HepG2 (cell line): ENCODE measurements around the gene FRK. TPM values are rescaled to one million over a fixed set of nuclear protein-coding genes. Genes with fewer than 3 reads are reported as not detected.

ENCODE experiments used
- ATAC-seq: fragments of 200-7000 bp; cut with Tn5 transposase; 3 replicates; pipeline ENCODE4 v1.9.1; 2020; ENCODE audit warnings: mild to moderate bottlenecking, moderate library complexity
- BruUV-seq: library from RNA; stranded (reverse); fragments of 400-500 nt; replicated peaks from 2 replicates; lab custom pipeline; 2021; lab: Mats Ljungman, UMichigan
- CTCF ChIA-PET: fragments of 300-600 bp; formaldehyde crosslinking; extraction: SDS; loops from one replicate; lab custom pipeline; 2021; ENCODE audit warnings: low total read pairs, inconsistent platforms, low intra/inter-chr PET ratio; lab: Yijun Ruan, JAX
- POLR2A ChIA-PET: fragments of 350-600 bp; sonication (Branson Sonifier 250); formaldehyde crosslinking; loops from one replicate; lab custom pipeline; 2020; ENCODE audit warnings: antibody characterized with exemption, inconsistent platforms; lab: Yijun Ruan, JAX
- DNase-seq: peaks from one replicate; pipeline ENCODE4 v3.0.0-alpha.2; 2015; ENCODE audit warnings: low spot score
- FAIRE-seq: peaks from 3 replicates; lab custom pipeline; 2011; peaks lifted over from hg19 to GRCh38; lab: Jason Lieb, UNC
- H2AFZ ChIP-seq: one replicate; pipeline ENCODE4 v1.6.1; 2011; ENCODE audit warnings: low read length, inconsistent platforms
- H3K27ac ChIP-seq: fragments of 300-600 bp; 3 replicates; pipeline ENCODE4 v1.8.0; 2011; ENCODE audit warnings: mixed run types, mild to moderate bottlenecking, mixed read lengths, low read length, inconsistent platforms; ENCODE audit not compliant: insufficient read depth; ENCODE audit errors: extremely low read length
- H3K27me3 ChIP-seq, 2 experiments: fragments of 200-600 bp in 1 of 2; 2 replicates in 1 of 2; 3 replicates in 1 of 2; pipeline versions ENCODE4 v1.6.0 to v1.8.0; 2011; ENCODE audit warnings: low read length in 2 of 2, mild to moderate bottlenecking in 2 of 2, moderate library complexity in 2 of 2, inconsistent platforms in 1 of 2; ENCODE audit not compliant: insufficient read depth in 2 of 2, control insufficient read depth in 1 of 2
- H3K36me3 ChIP-seq, 2 experiments: fragments of 200-600 bp in 1 of 2; replicated peaks in 1 of 2; 2 replicates in 1 of 2; 3 replicates in 1 of 2; pipeline versions ENCODE4 v1.5.1 to v1.8.0; 2011; ENCODE audit warnings: low read length in 2 of 2, inconsistent platforms in 1 of 2; ENCODE audit not compliant: insufficient read depth in 2 of 2, control insufficient read depth in 1 of 2
- H3K4me1 ChIP-seq: 2 replicates; pipeline ENCODE4 v1.5.1; 2012; ENCODE audit warnings: low read length, inconsistent platforms; ENCODE audit not compliant: insufficient read depth
- H3K4me2 ChIP-seq: 2 replicates; pipeline ENCODE4 v1.6.0; 2011; ENCODE audit warnings: low read depth, low read length, inconsistent platforms
- H3K4me3 ChIP-seq, 3 experiments: fragments of 200-600 bp in 1 of 3; sonication (generic), shearing (Covaris generic) in 1 of 3; replicated peaks in 1 of 3; 2 replicates each; pipeline ENCODE4 v1.5.1; 2011 to 2016; ENCODE audit warnings: low read length in 3 of 3, inconsistent platforms in 2 of 3, low read depth in 2 of 3, mild to moderate bottlenecking in 2 of 3, control low read depth in 1 of 3, mixed read lengths in 1 of 3; ENCODE audit not compliant: insufficient read depth in 1 of 3
- H3K79me2 ChIP-seq: one replicate; pipeline ENCODE4 v1.6.1; 2011; ENCODE audit warnings: low read length, inconsistent platforms; ENCODE audit not compliant: insufficient read depth
- H3K9ac ChIP-seq: 2 replicates; pipeline ENCODE4 v1.6.0; 2011; ENCODE audit warnings: mild to moderate bottlenecking, low read depth, low read length, inconsistent platforms; ENCODE audit not compliant: insufficient read depth
- H3K9me3 ChIP-seq: 2 replicates; pipeline ENCODE4 v1.5.1; 2012; ENCODE audit warnings: mild to moderate bottlenecking, low read length
- H4K20me1 ChIP-seq: 2 replicates; pipeline ENCODE4 v1.6.0; 2011; ENCODE audit warnings: inconsistent platforms, mild to moderate bottlenecking, low read length, moderate library complexity; ENCODE audit not compliant: insufficient read depth
- FOXO1 ChIP-seq: sonication (generic); formaldehyde crosslinking; IDR thresholded peaks from 2 replicates; pipeline ENCODE4 v1.4.0; 2020; ENCODE audit warnings: missing genetic modification reagents
- TEAD3 ChIP-seq: optimal IDR thresholded peaks from 2 replicates; pipeline ENCODE3; 2016; ENCODE audit warnings: borderline replicate concordance
- ZFP82 ChIP-seq: sonication (generic); formaldehyde crosslinking; IDR thresholded peaks from 2 replicates; pipeline ENCODE4 v1.5.1; 2020; ENCODE audit warnings: mild to moderate bottlenecking, missing genetic modification reagents, borderline replicate concordance
- ZFX ChIP-seq: sonication (generic); formaldehyde crosslinking; IDR thresholded peaks from 2 replicates; pipeline ENCODE4 v1.4.0; 2020; ENCODE audit warnings: mild to moderate bottlenecking, low read depth, missing genetic modification reagents, moderate library complexity
- ZSCAN25 ChIP-seq: sonication (generic); formaldehyde crosslinking; IDR thresholded peaks from 2 replicates; pipeline ENCODE4 v1.8.0; 2022; ENCODE audit warnings: mild to moderate bottlenecking, missing genetic modification reagents
- WGBS: methylation state at CpG from one replicate; pipeline ENCODE4 v1.1.6; 2017; ENCODE audit warnings: low lambda C conversion rate; 5-methylcytosine and 5-hydroxymethylcytosine counted together
- in situ Hi-C: cut with HindIII; loops from 2 replicates; pipeline ENCODE4 v1.10.0; 2017; ENCODE audit warnings: low pct_unique_long_range_greater_than_20kb; ENCODE audit not compliant: extremely low pct_ligation_motif_present
- intact Hi-C: fragments of 100-400 bp; cut with micrococcal nuclease; formaldehyde crosslinking; loops from one replicate; pipeline ENCODE4 v1.10.0; 2022; ENCODE audit not compliant: unreplicated experiment
- polyA plus RNA-seq, 8 experiments: library from polyadenylated mRNA; depleted of rRNA in 3 of 8; stranded (reverse) in 7 of 8; unstranded in 1 of 8; fragments of >200 nt; fragmentation: Illumina TruSeq in 4 of 8; extraction: Trizol in 4 of 8; gene quantifications; 2 replicates each; pipeline versions ENCODE4 v1.2.1 to v1.2.3, GENCODE V29; 2011 to 2016; ENCODE audit warnings: low read depth in 4 of 8, missing spikeins in 1 of 8, mixed read lengths in 1 of 8; ENCODE audit not compliant: insufficient read depth in 1 of 8
- total RNA-seq, 5 experiments: library from RNA; depleted of rRNA; stranded (reverse); fragments of >200 nt; fragmentation: Illumina TruSeq; extraction: Trizol; gene quantifications; 2 replicates each; pipeline ENCODE4 v1.2.3, GENCODE V29; 2016; ENCODE audit warnings: low read depth in 1 of 5
- TF ChIP-seq, protein P1 (sequence below): sonication (generic); formaldehyde crosslinking; IDR thresholded peaks from 2 replicates; pipeline ENCODE4 v1.8.0; 2022; ENCODE audit warnings: mild to moderate bottlenecking, missing genetic modification reagents, moderate library complexity
- TF ChIP-seq, protein P2 (sequence below): sonication (generic); formaldehyde crosslinking; IDR thresholded peaks from 2 replicates; pipeline ENCODE4 v1.4.0; 2020; ENCODE audit warnings: missing genetic modification reagents, borderline replicate concordance
- TF ChIP-seq, protein P3 (sequence below): IDR thresholded peaks from 2 replicates; pipeline ENCODE4 v1.6.1; 2012; ENCODE audit warnings: low read length, improper control_type of control experiment

FRK gene
- total and polyA plus RNA-seq, 2 of the 13 experiments (the other 11 are each of a cell fraction or from before 2014, with no cell fraction given), result 1.3 to 2.9 TPM

DNA sequence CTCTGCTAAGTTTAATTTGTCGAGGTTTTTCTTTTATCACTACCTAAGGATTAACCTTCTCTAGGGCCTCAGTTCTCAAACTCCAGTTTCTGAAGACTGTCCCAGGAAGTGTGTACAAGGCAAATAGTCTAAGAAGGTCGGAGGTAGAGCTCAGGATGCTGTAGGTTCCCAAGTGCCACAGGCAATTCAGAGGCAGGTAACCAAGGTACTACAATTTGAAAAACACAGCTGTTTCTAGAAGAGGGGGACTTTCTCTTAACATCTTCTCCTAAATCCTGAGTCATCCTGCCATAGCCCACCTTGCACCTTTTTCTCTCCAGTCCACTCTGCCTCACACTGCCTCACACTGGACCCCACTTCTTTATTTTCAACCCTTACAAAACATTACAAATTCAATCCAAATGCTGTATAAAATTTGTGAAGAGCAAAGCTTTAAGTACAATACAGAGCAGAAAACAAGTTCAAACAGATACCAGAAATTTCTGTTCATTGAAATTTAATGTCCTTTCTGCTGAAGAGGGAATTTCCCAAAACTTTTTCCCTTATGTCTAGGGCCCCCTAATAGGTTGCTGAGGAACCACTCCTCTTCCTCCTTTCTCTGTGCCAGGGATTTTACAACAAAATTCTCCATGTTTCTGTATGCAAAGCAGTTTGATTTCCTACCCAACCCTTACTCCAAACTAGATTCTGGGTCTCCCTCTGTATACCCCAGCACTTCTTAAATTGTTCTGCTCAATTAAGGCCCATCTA is 43.0 kb downstream of the FRK start:
- Histone ChIP-seq H3K27ac (peak overlapping the region; percentile 70), H2AFZ (no peak overlapping the region), H3K27me3 (no peaks in the 10 kb centered on the region), H3K4me1 (peaks cover 70% of the 10 kb centered on the region), H3K79me2 (peaks cover 37% of the 10 kb centered on the region), H3K9ac (peak overlapping the region; percentile 23), H3K4me3 (peak overlapping the region; percentile 21 to 38 (median 34); a peak in 4 of 6 replicates), H3K9me3 (no peaks in the 10 kb centered on the region), H3K4me2 (peak overlapping the region; percentile 57), H3K36me3 (no peaks in the 10 kb centered on the region), H4K20me1 (no peaks in the 10 kb centered on the region; the same call in 1 of the 2 replicates)
- ChIA-PET CTCF (no interaction called here), POLR2A (interaction anchor here (0.7 to 2.5 kb wide), 5 partner anchors 13 to 83 kb away, joined by 3 to 23 read pairs (median 4); partner anchors contain the start of genes FRK and NT5DC1)
- 0 out of 2 replicates have a peak, but pooled peaks have one; percentile 10 for TF ChIP-seq ZSCAN25 (CRISPR knock-in tag)
- TF ChIP-seq, protein P1, sequence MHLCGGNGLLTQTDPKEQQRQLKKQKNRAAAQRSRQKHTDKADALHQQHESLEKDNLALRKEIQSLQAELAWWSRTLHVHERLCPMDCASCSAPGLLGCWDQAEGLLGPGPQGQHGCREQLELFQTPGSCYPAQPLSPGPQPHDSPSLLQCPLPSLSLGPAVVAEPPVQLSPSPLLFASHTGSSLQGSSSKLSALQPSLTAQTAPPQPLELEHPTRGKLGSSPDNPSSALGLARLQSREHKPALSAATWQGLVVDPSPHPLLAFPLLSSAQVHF (CRISPR knock-in tag), result no peak
- intact Hi-C loops (no loop called here), in situ Hi-C loops (no loop called here)
- DNase-seq, result no peak
- peak; percentile 46 for ATAC-seq
- WGBS, result 2% methylated on average over 2 of the region's 2 CpGs
- no peak for FAIRE-seq
- no TSS peak for BruUV-seq

DNA sequence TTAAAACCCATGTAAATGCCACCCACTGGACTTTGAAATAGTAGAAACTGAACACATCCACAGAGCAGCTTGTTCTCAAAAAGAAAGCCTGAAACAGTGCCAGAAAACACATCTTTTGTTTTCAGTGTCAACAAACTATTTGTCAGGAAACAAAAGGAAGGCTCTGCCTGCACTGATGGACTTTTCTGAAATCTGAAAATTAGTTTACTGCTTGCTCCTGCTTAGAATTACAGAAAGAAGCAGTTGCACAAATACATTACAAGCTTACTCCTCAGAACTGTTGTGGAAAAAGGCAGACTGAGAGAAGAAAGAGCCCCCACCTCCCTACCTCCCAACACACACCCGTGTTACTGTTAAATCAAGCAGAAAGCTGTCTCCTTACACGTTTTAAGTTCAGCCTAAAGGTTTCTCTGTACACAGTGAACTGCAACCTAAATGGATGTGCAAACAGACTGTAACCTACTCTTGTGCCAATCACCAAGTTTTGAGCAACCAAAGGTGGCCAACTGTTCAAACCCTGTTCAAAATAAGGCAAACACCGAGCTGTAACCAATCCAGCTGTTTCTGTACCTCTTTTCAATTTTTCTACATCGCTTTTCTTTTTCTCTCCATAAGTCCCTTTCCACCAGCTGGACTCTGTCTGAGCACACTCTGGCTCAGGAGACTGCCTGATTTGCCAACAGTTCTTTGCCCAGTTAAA is 43.7 kb downstream of the FRK start:
- peak overlapping the region; percentile 21 to 38 (median 34); a peak in 5 of 6 replicates for H3K4me3 ChIP-seq
- H3K4me2 ChIP-seq, result peak overlapping the region; percentile 57
- ATAC-seq (peak; percentile 81), DNase-seq (peak; percentile 56), FAIRE-seq (peak; percentile 8)
- BruUV-seq, result no TSS peak
- H3K36me3 ChIP-seq, result no peaks in the 10 kb centered on the region
- H3K79me2 ChIP-seq, result peaks cover 31% of the 10 kb centered on the region
- in situ Hi-C loops (no loop called here), intact Hi-C loops (no loop called here)
- under 1% methylated on average over 4 of the region's 4 CpGs for WGBS
- ChIA-PET CTCF (no interaction called here), POLR2A (interaction anchor here (0.7 to 2.5 kb wide), 5 partner anchors 14 to 84 kb away, joined by 3 to 23 read pairs (median 4); partner anchors contain the start of genes FRK and NT5DC1)
- H3K27ac ChIP-seq, result peak overlapping the region; percentile 70
- peak overlapping the region; percentile 23 for H3K9ac ChIP-seq
- no peaks in the 10 kb centered on the region; the same call in 1 of the 2 replicates for H4K20me1 ChIP-seq
- H3K4me1 ChIP-seq, result peaks cover 78% of the 10 kb centered on the region
- no peaks in the 10 kb centered on the region for H3K9me3 ChIP-seq
- peak overlapping the region; percentile 1 for H2AFZ ChIP-seq
- H3K27me3 ChIP-seq, result no peaks in the 10 kb centered on the region
- no peak for TF ChIP-seq ZFP82 (CRISPR knock-in tag)
- no peak for TF ChIP-seq ZFX (CRISPR knock-in tag)
- TF ChIP-seq, protein P2, sequence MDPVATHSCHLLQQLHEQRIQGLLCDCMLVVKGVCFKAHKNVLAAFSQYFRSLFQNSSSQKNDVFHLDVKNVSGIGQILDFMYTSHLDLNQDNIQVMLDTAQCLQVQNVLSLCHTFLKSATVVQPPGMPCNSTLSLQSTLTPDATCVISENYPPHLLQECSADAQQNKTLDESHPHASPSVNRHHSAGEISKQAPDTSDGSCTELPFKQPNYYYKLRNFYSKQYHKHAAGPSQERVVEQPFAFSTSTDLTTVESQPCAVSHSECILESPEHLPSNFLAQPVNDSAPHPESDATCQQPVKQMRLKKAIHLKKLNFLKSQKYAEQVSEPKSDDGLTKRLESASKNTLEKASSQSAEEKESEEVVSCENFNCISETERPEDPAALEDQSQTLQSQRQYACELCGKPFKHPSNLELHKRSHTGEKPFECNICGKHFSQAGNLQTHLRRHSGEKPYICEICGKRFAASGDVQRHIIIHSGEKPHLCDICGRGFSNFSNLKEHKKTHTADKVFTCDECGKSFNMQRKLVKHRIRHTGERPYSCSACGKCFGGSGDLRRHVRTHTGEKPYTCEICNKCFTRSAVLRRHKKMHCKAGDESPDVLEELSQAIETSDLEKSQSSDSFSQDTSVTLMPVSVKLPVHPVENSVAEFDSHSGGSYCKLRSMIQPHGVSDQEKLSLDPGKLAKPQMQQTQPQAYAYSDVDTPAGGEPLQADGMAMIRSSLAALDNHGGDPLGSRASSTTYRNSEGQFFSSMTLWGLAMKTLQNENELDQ, result no peak
- TF ChIP-seq, protein P3, sequence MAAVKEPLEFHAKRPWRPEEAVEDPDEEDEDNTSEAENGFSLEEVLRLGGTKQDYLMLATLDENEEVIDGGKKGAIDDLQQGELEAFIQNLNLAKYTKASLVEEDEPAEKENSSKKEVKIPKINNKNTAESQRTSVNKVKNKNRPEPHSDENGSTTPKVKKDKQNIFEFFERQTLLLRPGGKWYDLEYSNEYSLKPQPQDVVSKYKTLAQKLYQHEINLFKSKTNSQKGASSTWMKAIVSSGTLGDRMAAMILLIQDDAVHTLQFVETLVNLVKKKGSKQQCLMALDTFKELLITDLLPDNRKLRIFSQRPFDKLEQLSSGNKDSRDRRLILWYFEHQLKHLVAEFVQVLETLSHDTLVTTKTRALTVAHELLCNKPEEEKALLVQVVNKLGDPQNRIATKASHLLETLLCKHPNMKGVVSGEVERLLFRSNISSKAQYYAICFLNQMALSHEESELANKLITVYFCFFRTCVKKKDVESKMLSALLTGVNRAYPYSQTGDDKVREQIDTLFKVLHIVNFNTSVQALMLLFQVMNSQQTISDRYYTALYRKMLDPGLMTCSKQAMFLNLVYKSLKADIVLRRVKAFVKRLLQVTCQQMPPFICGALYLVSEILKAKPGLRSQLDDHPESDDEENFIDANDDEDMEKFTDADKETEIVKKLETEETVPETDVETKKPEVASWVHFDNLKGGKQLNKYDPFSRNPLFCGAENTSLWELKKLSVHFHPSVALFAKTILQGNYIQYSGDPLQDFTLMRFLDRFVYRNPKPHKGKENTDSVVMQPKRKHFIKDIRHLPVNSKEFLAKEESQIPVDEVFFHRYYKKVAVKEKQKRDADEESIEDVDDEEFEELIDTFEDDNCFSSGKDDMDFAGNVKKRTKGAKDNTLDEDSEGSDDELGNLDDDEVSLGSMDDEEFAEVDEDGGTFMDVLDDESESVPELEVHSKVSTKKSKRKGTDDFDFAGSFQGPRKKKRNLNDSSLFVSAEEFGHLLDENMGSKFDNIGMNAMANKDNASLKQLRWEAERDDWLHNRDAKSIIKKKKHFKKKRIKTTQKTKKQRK, result no peak
- no peak for TF ChIP-seq TEAD3 (CRISPR knock-in tag)
- no peak for TF ChIP-seq FOXO1 (CRISPR knock-in tag)
